Measurements from ENCODE around the gene PRDM16.

Gene PRDM16

DNA sequence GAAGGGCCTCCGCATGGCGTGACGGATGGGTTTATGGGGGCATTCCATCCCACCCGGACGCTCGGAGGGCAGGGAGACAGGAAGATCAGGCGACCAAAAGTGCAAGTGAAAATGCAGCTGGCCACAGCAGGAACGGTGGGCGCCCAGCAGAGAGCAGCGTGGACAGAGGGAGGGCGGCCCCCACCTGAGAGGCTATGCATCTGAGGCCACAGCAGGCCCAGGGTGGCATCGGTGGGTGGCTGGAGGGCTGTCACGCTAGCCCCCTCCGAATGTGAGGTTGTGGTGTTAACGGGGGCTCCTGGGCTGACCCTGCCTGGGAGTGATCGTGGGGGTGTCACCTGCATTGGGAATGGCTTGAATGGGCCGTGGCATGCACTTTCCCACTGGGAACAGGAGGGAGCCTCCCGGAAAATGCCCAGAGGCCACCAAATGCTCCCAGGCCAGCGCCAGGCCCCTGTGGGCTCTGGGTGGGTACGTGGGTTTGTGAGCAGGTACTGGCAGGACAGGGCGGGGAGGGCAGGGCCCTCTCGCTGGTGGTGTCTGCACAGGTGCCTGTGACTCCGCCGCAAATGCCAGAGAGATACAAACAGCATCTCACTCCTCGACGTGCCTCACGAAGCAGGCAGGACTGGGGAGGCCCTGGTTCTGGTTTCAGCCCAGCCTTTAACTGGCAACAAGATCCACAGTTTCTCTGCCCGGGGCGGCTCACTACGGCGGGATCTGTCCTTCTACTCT lies 172.8 kb downstream of the PRDM16 start:
- Histone ChIP-seq H3K4me1 (ENCODE audit: control insufficient read depth, insufficient read depth, low read length) (no peaks in the 10 kb centered on the region), H3K36me3 (ENCODE audit: control insufficient read depth, insufficient read depth, low read length) (no peaks in the 10 kb centered on the region), H3K27ac (ENCODE audit: low read depth, low read length) (no peak overlapping the region), H3K4me3 (ENCODE audit: low read length) (no peak overlapping the region), H3K27me3 (ENCODE audit: control insufficient read depth, insufficient read depth, low read length) (peaks cover 9% of the 10 kb centered on the region), H3K9ac (ENCODE audit: low read length) (no peak overlapping the region)

DNA sequence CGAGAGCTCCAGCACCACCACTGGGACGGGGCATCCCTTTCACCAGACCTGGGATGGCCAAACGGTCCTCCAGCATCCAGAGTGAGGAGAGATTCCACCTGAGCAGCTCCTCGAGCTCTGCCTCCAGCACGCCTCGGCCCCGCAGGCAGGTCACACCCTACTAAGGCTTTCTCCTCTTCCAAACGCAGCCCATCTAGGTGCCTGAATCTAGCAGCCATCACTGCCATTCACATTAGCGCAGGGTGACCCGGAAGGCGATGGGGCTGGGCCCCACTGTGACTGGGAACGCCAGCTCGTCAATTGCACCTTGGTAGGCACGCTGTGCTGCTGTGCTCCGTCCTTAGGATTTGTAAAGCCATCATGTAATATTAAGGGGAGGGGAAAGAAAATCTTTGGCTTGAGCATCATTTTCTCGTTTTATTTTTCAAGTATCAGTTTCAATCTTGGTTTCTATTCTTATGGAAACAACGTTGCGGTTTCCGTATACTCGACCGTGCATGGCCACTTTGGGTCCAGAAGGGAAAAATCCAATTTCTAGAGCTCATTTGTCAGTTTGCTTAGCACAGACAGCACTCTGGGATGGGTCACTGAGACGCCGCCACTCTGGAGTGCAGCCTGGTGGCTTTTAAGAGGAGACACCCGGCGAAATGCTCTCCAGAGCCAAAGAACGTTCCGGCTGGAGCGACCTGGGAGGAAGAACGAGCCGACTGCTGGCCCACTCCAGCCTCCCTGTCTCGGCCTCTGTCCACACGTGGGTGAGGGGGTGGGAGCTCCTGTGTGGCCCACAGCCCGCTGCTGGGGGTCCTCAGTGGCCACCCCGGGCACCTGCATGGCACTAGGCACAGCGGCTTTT lies 173.6 kb downstream of the PRDM16 start:
- peaks cover 9% of the 10 kb centered on the region for H3K27me3 ChIP-seq (ENCODE audit: control insufficient read depth, insufficient read depth, low read length)
- no peaks in the 10 kb centered on the region for H3K4me1 ChIP-seq (ENCODE audit: control insufficient read depth, insufficient read depth, low read length)
- H3K36me3 ChIP-seq (ENCODE audit: control insufficient read depth, insufficient read depth, low read length), result no peaks in the 10 kb centered on the region
- H3K9ac ChIP-seq (ENCODE audit: low read length), result no peak overlapping the region
- no peak overlapping the region for H3K27ac ChIP-seq (ENCODE audit: low read depth, low read length)
- no peak overlapping the region for H3K4me3 ChIP-seq (ENCODE audit: low read length)

DNA sequence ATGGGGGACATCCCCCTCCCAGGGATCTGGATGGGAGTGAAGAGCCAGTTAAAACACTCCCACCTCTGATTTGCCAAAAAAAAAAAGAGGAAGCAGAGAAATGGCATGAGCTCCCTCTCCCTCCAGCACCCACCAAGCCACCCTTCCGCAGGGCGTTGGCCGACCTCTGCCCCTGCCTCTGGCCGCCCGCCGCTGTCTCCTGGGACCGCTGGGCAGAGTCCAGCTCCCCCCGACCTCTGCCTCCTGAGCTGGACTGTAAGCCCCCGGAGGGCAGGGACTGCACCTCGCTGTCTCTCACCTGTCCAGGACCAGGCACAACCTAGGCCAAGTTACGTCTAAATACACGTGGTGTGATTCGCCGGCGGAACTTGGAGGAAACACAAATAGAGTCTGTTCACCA lies 174.3 kb downstream of the PRDM16 start:
- Histone ChIP-seq H3K9ac (ENCODE audit: low read length) (no peak overlapping the region), H3K36me3 (ENCODE audit: control insufficient read depth, insufficient read depth, low read length) (no peaks in the 10 kb centered on the region), H3K4me3 (ENCODE audit: low read length) (no peak overlapping the region), H3K27me3 (ENCODE audit: control insufficient read depth, insufficient read depth, low read length) (peaks cover 9% of the 10 kb centered on the region), H3K4me1 (ENCODE audit: control insufficient read depth, insufficient read depth, low read length) (no peaks in the 10 kb centered on the region), H3K27ac (ENCODE audit: low read depth, low read length) (no peak overlapping the region)

DNA sequence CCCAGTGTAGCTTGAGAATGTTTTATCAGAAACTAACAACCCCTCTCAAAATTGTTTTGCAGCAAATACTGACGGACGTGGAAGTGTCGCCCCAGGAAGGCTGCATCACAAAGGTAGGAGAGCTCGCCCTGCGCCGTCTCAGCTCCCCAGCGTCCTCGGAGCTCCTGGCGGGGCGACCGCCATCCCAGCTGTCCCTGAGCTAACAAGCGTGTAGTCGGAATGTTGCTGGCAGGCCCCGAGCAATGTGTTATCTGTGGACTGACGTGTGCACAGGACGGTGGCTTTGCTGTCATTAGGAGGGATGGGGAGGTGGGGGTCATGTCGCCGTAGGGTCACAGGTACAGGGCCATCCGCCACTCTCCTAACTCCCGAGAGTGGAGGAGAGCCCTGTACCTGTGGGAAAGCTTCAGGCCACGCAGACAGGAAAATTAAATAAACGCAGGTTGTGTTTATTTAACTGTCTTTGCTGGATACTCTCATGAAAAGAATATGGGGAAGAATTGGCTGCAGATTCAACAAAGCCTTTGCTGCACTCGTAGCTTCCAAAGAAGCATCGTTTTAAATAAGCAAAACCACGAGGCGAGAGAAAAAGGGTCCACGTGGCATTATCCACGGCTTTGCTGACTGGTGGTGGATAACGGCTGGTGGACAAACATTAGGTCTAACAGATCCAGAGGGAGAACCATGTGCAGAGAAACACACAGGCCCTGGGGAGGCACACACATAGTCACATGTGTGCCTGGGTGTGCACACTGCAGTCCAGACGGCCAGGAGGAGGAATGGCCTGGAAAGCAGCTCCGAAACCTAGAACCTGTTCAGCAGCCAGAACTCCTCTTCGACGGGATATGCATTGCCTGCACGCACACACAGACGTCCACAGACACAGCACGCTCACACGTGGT lies 175.3 kb downstream of the PRDM16 start:
- no peak overlapping the region for H3K4me3 ChIP-seq (ENCODE audit: low read length)
- H3K4me1 ChIP-seq (ENCODE audit: control insufficient read depth, insufficient read depth, low read length), result no peaks in the 10 kb centered on the region
- no peak overlapping the region for H3K9ac ChIP-seq (ENCODE audit: low read length)
- H3K27me3 ChIP-seq (ENCODE audit: control insufficient read depth, insufficient read depth, low read length), result peaks cover 9% of the 10 kb centered on the region
- no peak overlapping the region for H3K27ac ChIP-seq (ENCODE audit: low read depth, low read length)
- H3K36me3 ChIP-seq (ENCODE audit: control insufficient read depth, insufficient read depth, low read length), result no peaks in the 10 kb centered on the region

DNA sequence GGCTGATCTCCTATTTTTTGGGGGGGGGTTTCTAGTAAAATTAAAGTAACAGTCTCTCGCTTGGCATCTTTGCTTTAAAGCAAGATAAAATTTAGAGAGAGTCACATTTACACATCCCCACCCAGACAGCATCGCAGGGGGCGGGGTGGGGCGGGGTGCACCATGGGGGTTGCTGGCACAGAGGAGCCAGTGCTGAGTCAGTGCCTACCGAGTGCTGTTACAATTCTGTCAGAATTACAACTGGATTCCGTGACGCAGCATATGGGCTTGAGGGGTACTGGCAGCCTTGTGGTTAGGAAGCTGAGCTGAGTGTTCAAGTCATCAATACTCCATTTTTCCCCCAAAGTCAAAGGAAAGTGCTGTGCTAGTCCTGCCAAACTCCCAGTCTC lies 175.9 kb downstream of the PRDM16 start:
- H3K36me3 ChIP-seq (ENCODE audit: control insufficient read depth, insufficient read depth, low read length), result no peaks in the 10 kb centered on the region
- H3K4me1 ChIP-seq (ENCODE audit: control insufficient read depth, insufficient read depth, low read length), result no peaks in the 10 kb centered on the region
- H3K4me3 ChIP-seq (ENCODE audit: low read length), result no peak overlapping the region
- no peak overlapping the region for H3K27ac ChIP-seq (ENCODE audit: low read depth, low read length)
- no peak overlapping the region for H3K9ac ChIP-seq (ENCODE audit: low read length)
- H3K27me3 ChIP-seq (ENCODE audit: control insufficient read depth, insufficient read depth, low read length), result peaks cover 9% of the 10 kb centered on the region

DNA sequence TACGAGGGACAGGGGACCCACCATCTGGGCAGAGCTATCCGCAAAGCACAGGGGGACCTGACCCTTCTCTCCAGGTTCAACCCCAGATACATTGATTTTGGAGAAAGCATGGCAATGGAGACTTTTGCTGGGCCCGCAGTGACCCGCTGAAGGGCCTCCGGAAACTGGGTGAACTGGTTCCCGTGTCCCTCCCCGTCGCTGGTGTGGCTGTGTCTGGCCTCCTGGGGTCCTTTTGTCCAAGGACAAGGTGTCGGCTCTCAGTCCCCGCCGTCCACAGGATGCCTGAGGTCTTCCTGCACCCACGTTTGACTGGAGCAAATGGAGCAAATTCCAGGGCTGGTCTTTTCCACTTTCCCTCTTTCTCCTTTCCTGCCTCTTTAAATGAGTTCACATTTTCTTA lies 176.3 kb downstream of the PRDM16 start:
- Histone ChIP-seq H3K4me1 (ENCODE audit: control insufficient read depth, insufficient read depth, low read length) (no peaks in the 10 kb centered on the region), H3K27me3 (ENCODE audit: control insufficient read depth, insufficient read depth, low read length) (peaks cover 9% of the 10 kb centered on the region)

DNA sequence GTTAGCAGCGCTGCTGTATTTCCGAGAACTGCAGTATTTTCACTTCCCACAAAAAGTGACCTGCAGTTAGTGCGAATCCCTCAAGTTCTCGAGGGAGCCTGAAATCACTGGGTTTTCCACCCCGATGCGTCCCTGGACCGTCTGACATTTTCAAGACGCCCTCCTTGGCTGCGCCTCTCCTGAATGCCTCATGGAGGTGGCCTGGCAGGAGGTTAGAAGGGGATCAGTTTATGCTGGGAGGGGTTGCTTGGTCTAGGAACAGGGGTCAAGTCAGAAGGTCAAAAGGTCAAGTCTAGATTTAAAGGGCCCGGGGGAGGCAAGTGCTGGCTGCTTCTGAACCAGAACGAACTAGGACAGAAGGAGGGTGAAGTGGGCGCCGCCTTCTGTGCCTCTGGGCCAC lies 176.8 kb downstream of the PRDM16 start:
- no peak overlapping the region for H3K9ac ChIP-seq (ENCODE audit: low read length)
- no peaks in the 10 kb centered on the region for H3K4me1 ChIP-seq (ENCODE audit: control insufficient read depth, insufficient read depth, low read length)
- H3K27me3 ChIP-seq (ENCODE audit: control insufficient read depth, insufficient read depth, low read length), result peaks cover 9% of the 10 kb centered on the region
- H3K4me3 ChIP-seq (ENCODE audit: low read length), result no peak overlapping the region
- no peak overlapping the region for H3K27ac ChIP-seq (ENCODE audit: low read depth, low read length)
- H3K36me3 ChIP-seq (ENCODE audit: control insufficient read depth, insufficient read depth, low read length), result no peaks in the 10 kb centered on the region

More for the DNA sequence above, 176.3 kb downstream of the PRDM16 start:
- no peak overlapping the region for H3K27ac ChIP-seq (ENCODE audit: low read depth, low read length)
- no peaks in the 10 kb centered on the region for H3K36me3 ChIP-seq (ENCODE audit: control insufficient read depth, insufficient read depth, low read length)
- no peak overlapping the region for H3K9ac ChIP-seq (ENCODE audit: low read length)
- H3K4me3 ChIP-seq (ENCODE audit: low read length), result no peak overlapping the region

DNA sequence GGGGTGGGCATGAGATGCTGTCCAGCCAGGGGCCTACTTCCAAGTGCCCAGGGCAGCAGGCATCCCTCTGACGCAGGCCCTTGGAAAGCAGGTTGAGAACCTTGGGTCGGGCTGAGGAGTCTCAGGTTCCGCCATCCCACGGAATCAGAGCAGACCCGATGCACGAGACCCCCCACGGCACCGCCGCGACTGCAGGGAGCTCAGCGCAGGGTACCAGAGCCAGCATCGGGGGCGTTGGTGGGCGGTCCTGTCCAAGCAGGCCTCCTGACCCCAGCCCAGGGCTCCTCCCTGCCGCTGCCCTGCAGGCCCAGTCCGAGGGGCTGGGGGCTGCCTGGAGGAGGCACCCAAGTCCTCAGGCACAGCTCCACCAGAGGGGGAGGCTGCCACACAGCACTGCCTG lies 177.2 kb downstream of the PRDM16 start:
- Histone ChIP-seq H3K4me1 (ENCODE audit: control insufficient read depth, insufficient read depth, low read length) (no peaks in the 10 kb centered on the region), H3K9ac (ENCODE audit: low read length) (no peak overlapping the region), H3K36me3 (ENCODE audit: control insufficient read depth, insufficient read depth, low read length) (no peaks in the 10 kb centered on the region), H3K27ac (ENCODE audit: low read depth, low read length) (no peak overlapping the region), H3K4me3 (ENCODE audit: low read length) (no peak overlapping the region), H3K27me3 (ENCODE audit: control insufficient read depth, insufficient read depth, low read length) (peaks cover 9% of the 10 kb centered on the region)

DNA sequence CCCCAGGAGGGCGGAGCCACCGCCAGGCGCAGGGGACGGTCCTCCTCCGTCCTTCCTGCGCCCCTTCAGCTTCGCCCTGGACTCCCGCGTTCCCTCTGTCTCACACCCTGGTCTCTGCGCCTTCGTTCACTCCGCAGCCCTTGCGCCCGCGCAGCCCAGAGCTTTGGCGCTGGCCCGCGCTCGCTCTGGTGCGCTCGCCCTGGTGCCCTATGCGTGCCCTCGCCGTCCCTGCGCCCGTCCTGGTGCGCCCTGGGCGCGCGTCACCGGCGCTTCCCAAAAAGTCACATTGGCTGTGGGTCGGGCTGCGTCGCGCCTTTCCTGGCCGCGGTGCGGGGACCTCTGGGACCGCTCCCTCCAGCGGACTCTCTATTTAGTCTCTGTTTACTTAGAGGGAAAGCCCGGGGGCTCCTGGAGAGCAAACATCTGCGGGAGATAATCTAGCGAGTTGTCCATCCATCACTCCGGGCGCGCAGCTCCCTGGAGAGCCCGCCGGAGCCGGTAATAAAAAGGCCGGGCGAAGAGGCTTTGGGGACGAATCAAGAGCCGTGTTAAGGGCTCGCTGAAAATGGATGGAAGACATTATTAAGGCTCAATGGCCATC lies 178.6 kb downstream of the PRDM16 start:
- Histone ChIP-seq H3K36me3 (ENCODE audit: control insufficient read depth, insufficient read depth, low read length) (no peaks in the 10 kb centered on the region), H3K4me3 (ENCODE audit: low read length) (no peak overlapping the region), H3K4me1 (ENCODE audit: control insufficient read depth, insufficient read depth, low read length) (no peaks in the 10 kb centered on the region), H3K27ac (ENCODE audit: low read depth, low read length) (no peak overlapping the region), H3K9ac (ENCODE audit: low read length) (no peak overlapping the region), H3K27me3 (ENCODE audit: control insufficient read depth, insufficient read depth, low read length) (peaks cover 5% of the 10 kb centered on the region)

DNA sequence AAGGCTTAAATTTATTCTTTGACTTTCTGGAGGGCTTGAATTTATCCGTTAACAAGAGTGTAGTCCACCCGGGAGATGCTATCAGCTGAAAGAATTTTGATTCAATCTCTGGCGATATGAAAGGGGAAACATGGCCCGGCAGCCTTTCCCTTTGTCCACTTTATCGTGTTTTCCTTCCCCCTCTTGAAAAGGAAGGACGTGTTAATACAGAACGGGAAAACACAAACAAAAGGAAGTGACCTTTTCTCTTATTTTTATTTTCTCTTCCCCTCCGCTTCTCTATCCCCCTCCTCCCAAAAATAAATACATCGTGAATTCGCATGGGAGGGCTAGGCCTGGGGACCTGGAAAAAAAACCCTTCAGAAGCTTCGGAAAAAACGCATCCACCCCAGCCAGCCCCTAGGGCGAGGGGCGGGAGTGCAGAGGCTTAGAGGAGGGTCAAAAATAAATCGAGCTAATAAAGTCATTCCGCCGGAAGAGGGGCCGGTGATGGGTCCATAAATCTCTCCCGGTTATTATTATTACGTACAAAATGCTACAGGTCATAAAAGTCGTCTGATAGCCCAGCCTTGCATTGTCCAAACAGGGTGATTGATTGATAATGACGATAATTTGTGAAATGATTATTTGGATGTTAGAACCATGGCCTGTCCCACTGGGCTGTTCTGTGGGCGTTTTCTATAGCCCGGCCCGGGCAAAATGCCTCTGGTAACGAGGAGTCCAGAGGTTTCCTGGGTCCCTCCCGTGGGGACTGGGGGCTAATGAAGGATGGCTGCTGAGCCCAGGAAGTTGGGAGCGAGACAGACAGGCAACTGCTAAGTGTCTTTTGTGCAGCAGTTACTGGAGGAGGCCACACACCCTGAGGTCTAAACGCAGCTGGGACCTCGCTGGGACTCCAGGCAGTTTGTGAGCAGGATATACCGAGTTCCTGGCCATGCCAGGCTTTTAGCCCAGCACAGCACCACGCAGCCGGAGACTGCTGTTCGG lies 179.4 kb downstream of the PRDM16 start:
- H3K27me3 ChIP-seq (ENCODE audit: control insufficient read depth, insufficient read depth, low read length), result peaks cover 5% of the 10 kb centered on the region
- no peak overlapping the region for H3K27ac ChIP-seq (ENCODE audit: low read depth, low read length)
- no peak overlapping the region for H3K4me3 ChIP-seq (ENCODE audit: low read length)
- no peak overlapping the region for H3K9ac ChIP-seq (ENCODE audit: low read length)
- no peaks in the 10 kb centered on the region for H3K36me3 ChIP-seq (ENCODE audit: control insufficient read depth, insufficient read depth, low read length)
- no peaks in the 10 kb centered on the region for H3K4me1 ChIP-seq (ENCODE audit: control insufficient read depth, insufficient read depth, low read length)

DNA sequence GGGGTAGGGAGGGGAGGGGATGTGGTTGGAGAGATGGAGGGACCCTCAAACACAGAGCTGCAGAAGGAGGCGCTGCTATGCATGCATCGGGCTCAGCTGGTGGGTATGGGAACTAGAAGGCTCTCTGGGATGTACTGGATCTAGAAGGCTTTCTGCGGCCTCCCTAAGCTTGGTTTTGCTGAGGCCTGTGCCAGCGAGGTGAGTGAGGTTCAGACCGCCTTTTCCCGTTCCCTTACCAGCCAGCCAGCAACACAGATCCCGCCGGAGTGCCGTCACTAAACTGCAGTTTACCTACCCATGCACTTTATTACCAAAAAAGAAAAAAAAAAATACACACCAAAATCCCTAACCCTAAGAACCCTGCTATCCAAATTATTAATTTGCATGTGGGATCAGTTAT lies 180.2 kb downstream of the PRDM16 start:
- Histone ChIP-seq H3K36me3 (ENCODE audit: control insufficient read depth, insufficient read depth, low read length) (no peaks in the 10 kb centered on the region), H3K27me3 (ENCODE audit: control insufficient read depth, insufficient read depth, low read length) (peaks cover 5% of the 10 kb centered on the region), H3K4me1 (ENCODE audit: control insufficient read depth, insufficient read depth, low read length) (no peaks in the 10 kb centered on the region), H3K9ac (ENCODE audit: low read length) (no peak overlapping the region), H3K4me3 (ENCODE audit: low read length) (no peak overlapping the region), H3K27ac (ENCODE audit: low read depth, low read length) (no peak overlapping the region)

Data from rectal smooth muscle tissue (tissue), 1 donor.